Colonic mucosa (tissue), 4 donors: ENCODE results near the gene ZFPM1. TPM values are rescaled to one million over a fixed set of nuclear protein-coding genes. Genes with fewer than 3 reads are reported as not detected.

Experiments used
- DNase-seq: peaks from one replicate; pipeline ENCODE4 v3.0.0-alpha.2; 2020
- H3K27ac ChIP-seq: fragments of 200-600 bp; one replicate; pipeline ENCODE4 v1.8.0; 2021
- H3K27me3 ChIP-seq: fragments of 200-600 bp; one replicate; pipeline ENCODE4 v1.8.0; 2021
- H3K36me3 ChIP-seq: fragments of 200-600 bp; one replicate; pipeline ENCODE4 v1.8.0; 2021
- H3K4me1 ChIP-seq: fragments of 200-600 bp; one replicate; pipeline ENCODE4 v1.8.0; 2021; ENCODE audit warnings: mild to moderate bottlenecking
- H3K4me3 ChIP-seq: fragments of 200-600 bp; one replicate; pipeline ENCODE4 v1.8.0; 2021
- H3K9ac ChIP-seq, 2 donors: one replicate each; pipeline ENCODE4 v1.7.0; 2013; ENCODE audit warnings: control low read depth in 2 of 2, low read depth in 2 of 2, low read length in 2 of 2
- H3K9me3 ChIP-seq: fragments of 200-600 bp; one replicate; pipeline ENCODE4 v1.8.0; 2021
- CTCF ChIP-seq: fragments of 200-600 bp; IDR thresholded peaks from one replicate; pipeline ENCODE4 v1.8.0; 2022; ENCODE audit warnings: antibody characterized with exemption, mild to moderate bottlenecking
- intact Hi-C: fragments of 100-400 bp; cut with DNase I; formaldehyde crosslinking; loops from one replicate; pipeline ENCODE4 v1.14.1; 2022
- total RNA-seq, 2 donors: library from RNA; stranded (reverse); fragmentation: NEBNext Ultra II Directional in 1 of 2; extraction: Animal tissue kit (Norgen Biotek cat#: 25700) in 1 of 2; gene quantifications; one replicate each; pipeline ENCODE4 v1.2.1, GENCODE V29; 2021
- donor health status: healthy.
- donor health status: DM: no; HTN: no; CAD: no.
- donor health status: DM: no; HTN: no; CAD: no.

ZFPM1 gene
- total RNA-seq, 2 donors from 2014 or later, result 6.6 to 12.5 TPM

- no peak for DNase-seq
- no peak for TF ChIP-seq CTCF
- intact Hi-C loops, result no loop called here
- H3K27ac ChIP-seq, result no peak overlapping the region
- no peaks in the 10 kb centered on the region for H3K9me3 ChIP-seq
- H3K36me3 ChIP-seq, result no peaks in the 10 kb centered on the region
- no peak overlapping the region for H3K9ac ChIP-seq
- H3K4me1 ChIP-seq, result no peaks in the 10 kb centered on the region
- no peak overlapping the region for H3K4me3 ChIP-seq
- H3K27me3 ChIP-seq, result peaks cover 17% of the 10 kb centered on the region
Observed at GRCh38 chr16:88428616-88429386, 24.3 kb upstream of the ZFPM1 start.

- no peaks in the 10 kb centered on the region for H3K4me1 ChIP-seq
- no peaks in the 10 kb centered on the region for H3K9me3 ChIP-seq
- intact Hi-C loops, result loop anchor here (10.0 kb wide), 1 partner anchor 235 kb away; no protein-coding TSS in a partner anchor
- H3K27ac ChIP-seq, result no peak overlapping the region
- H3K9ac ChIP-seq, result peak overlapping the region in 1 of 2 donors; percentile 66
- H3K27me3 ChIP-seq, result peaks cover 17% of the 10 kb centered on the region
- no peak for DNase-seq
- H3K36me3 ChIP-seq, result no peaks in the 10 kb centered on the region
- H3K4me3 ChIP-seq, result peak overlapping the region; percentile 35
- TF ChIP-seq CTCF, result no peak
Observed at GRCh38 chr16:88429387-88430184, 23.5 kb upstream of the ZFPM1 start.

GRCh38 chr16:88430185-88430523, 22.9 kb upstream of the ZFPM1 start:
- no peak overlapping the region for H3K27ac ChIP-seq
- H3K9ac ChIP-seq, result peak overlapping the region in 1 of 2 donors; percentile 66
- TF ChIP-seq CTCF, result no peak
- H3K27me3 ChIP-seq, result peaks cover 17% of the 10 kb centered on the region
- no peak for DNase-seq
- H3K9me3 ChIP-seq, result no peaks in the 10 kb centered on the region
- H3K4me3 ChIP-seq, result peak overlapping the region; percentile 35
- H3K36me3 ChIP-seq, result no peaks in the 10 kb centered on the region
- intact Hi-C loops, result loop anchor here (10.0 kb wide), 1 partner anchor 235 kb away; no protein-coding TSS in a partner anchor
- H3K4me1 ChIP-seq, result no peaks in the 10 kb centered on the region

- Histone ChIP-seq H3K9ac (peak overlapping the region; percentile 12 to 66), H3K4me3 (peak overlapping the region; percentile 35), H3K36me3 (no peaks in the 10 kb centered on the region), H3K9me3 (no peaks in the 10 kb centered on the region), H3K27ac (no peak overlapping the region), H3K4me1 (no peaks in the 10 kb centered on the region), H3K27me3 (peaks cover 17% of the 10 kb centered on the region)
- DNase-seq, result no peak
- intact Hi-C loops, result loop anchor here (10.0 kb wide), 1 partner anchor 236 kb away; no protein-coding TSS in a partner anchor
- TF ChIP-seq CTCF, result no peak
Observed at GRCh38 chr16:88430524-88431446, 22.3 kb upstream of the ZFPM1 start.

GRCh38 chr16:88431651-88432050, 21.4 kb upstream of the ZFPM1 start:
- Histone ChIP-seq H3K27me3 (peaks cover 17% of the 10 kb centered on the region), H3K4me3 (no peak overlapping the region), H3K36me3 (no peaks in the 10 kb centered on the region), H3K27ac (no peak overlapping the region), H3K9ac (peak overlapping the region in 1 of 2 donors; percentile 12), H3K9me3 (no peaks in the 10 kb centered on the region), H3K4me1 (no peaks in the 10 kb centered on the region)
- intact Hi-C loops, result loop anchor here (10.0 kb wide), 1 partner anchor 237 kb away; no protein-coding TSS in a partner anchor
- no peak for TF ChIP-seq CTCF
- no peak for DNase-seq
